Neural cell (in vitro differentiated cells): ENCODE measurements around the gene NHSL2.

ENCODE experiments used
- CTCF ChIP-seq: fragments of 450-650 bp; IDR thresholded peaks from 2 replicates; pipeline ENCODE4 v1.5.1; 2014; ENCODE audit warnings: antibody characterized with exemption, mild to moderate bottlenecking, moderate library complexity; ENCODE audit not compliant: poor library complexity, severe bottlenecking
- EZH2 ChIP-seq: fragments of 200-600, 300-800 bp; shearing (Covaris generic), sonication (generic); IDR thresholded peaks from 2 replicates; pipeline ENCODE4 v1.6.1; 2014; ENCODE audit warnings: antibody characterized with exemption, low read length, borderline replicate concordance, mild to moderate bottlenecking; ENCODE audit not compliant: insufficient read depth, poor library complexity, severe bottlenecking
- POLR2AphosphoS5 ChIP-seq: IDR thresholded peaks from 2 replicates; pipeline ENCODE4 v1.6.1; 2012
- REST ChIP-seq: IDR thresholded peaks from 2 replicates; pipeline ENCODE4 v1.6.1; 2012; ENCODE audit warnings: borderline replicate concordance
- TAF1 ChIP-seq: IDR thresholded peaks from 2 replicates; pipeline ENCODE4 v1.6.1; 2012; ENCODE audit warnings: low read depth

- TF ChIP-seq CTCF (no peak), REST (no peak), POLR2AphosphoS5 (no peak), EZH2 (no peak), TAF1 (no peak)
These were observed 80.5 kb downstream of the NHSL2 start for GRCh38 chrX:71991164-71991563.
